ENCODE data around the gene HPGDS. TPM values are rescaled to one million over a fixed set of nuclear protein-coding genes. Genes with fewer than 3 reads are reported as not detected.
"Not testable (repeated sequence)": the region's sequence is repeated elsewhere in the genome, so short reads cannot be mapped to it uniquely, and the experiment has no call there.

Gene HPGDS
- polyA plus RNA-seq (2012; ENCODE audit: insufficient read depth, insufficient read length), result not detected

DNA sequence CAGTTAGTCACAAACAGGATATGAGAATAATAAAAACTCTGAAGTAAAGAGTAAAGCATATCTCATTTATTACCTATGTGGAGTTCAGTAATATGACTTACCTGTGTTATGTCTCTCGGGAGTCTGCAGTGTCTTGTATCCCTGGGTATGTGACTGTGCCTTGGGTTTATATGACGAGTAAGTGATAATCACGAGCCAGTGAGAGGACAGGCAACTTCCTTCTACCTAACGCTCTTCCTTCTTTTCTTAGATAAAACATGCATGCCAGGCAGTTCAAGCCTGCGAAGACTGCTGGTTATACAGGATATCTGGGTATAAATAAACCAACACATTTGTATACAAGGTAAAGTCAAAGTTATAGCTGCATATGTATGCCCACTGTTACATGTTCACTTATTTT, at the start of gene HPGDS:
HPGDS (minus strand) TSS at position 143 of the 400 bp plus-strand sequence. CDS start 8,207 bp downstream, outside the sequence.
- DNase-seq (ENCODE audit: low read depth, low spot score), result no peak
- no peak within 1 kb of the TSS for H3K4me3 ChIP-seq (ENCODE audit: low read length)

DNA sequence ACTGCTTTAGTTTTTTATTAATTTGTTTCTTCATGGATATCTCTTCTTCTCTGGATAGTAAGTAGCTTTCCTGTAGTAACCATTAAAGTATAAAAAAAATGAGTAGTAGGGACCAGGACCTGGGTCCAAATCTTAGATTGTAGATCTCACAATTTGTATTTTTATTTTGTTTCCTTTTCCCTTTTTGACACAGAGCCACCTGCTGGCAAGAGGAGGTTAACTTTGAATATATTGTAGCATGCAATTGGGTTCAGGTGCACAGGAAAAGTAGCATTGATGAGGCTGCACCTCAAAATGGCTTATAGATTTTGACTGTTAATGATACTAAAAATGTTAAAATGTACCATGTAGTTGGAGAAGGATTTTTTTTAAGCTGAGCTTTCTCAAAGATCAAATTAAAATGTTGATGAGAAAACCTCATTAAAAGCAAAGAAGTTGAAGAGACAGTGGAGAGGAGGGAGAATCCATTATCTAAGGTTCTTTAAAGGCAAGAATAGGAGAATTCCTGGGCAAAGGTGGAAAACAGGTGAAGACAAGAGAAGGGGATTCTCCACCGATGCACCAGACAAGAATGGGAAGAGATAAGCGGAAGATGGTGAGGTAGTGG, 48.3 kb upstream of the HPGDS start:
- H3K4me3 ChIP-seq (ENCODE audit: low read length), result no peak overlapping the region
- DNase-seq (ENCODE audit: low read depth, low spot score), result peak; percentile 10

DNA sequence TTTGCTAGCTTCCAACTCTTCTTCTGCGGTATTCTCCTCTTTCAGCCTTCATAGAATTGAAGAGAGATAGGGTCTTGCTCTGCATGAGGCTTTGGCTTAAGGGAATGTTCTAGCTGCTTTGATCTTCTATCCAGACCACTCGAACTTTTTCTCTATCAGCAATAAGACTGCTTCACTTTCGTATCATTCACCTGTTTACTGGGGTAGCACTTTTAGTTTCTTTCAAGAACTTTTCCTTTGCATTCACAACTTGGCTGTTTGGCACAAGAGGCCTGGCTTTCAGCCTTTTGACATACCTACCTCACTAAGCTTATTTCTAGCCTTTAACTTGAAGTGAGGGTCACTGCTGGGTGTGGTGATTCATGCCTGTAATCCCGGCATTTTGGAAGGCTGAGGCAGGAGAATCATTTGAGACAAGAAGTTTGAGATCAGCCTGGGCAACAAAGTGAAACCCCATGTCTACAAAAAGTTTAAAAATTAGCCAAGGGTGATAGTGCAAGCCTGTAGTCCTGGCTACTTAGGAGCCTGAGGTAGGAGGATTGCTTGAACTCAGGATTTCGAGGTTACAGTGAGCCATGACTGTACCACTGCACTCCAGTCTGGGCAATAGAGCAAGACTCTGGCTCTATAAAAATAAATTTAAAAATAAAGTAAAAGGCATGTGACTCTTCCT, 47.1 kb upstream of the HPGDS start:
- no peak for DNase-seq (ENCODE audit: low read depth, low spot score)
- H3K4me3 ChIP-seq (ENCODE audit: low read length), result no peak overlapping the region

DNA sequence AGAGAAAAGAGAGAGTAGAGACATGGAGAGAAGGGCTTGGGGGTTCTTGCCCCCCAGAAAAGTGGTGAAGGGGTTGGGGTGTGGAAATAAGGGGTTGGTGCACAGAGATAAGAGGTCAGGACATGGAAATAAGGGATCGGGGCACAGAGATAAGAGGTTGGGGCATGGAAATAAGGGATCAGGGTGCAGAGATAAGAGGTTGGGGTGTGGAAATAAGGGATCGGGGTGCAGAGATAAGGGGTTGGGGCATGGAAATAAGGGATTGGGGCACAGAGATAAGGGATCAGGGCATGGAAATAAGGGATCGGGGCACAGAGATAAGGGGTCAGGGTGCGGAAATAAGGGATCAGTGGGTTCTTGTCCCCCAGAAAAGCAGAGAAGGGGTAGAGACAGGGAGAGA, 45.3 kb upstream of the HPGDS start:
- not testable (repeated sequence) for DNase-seq (ENCODE audit: low read depth, low spot score); H3K4me3 ChIP-seq (ENCODE audit: low read length)

DNA sequence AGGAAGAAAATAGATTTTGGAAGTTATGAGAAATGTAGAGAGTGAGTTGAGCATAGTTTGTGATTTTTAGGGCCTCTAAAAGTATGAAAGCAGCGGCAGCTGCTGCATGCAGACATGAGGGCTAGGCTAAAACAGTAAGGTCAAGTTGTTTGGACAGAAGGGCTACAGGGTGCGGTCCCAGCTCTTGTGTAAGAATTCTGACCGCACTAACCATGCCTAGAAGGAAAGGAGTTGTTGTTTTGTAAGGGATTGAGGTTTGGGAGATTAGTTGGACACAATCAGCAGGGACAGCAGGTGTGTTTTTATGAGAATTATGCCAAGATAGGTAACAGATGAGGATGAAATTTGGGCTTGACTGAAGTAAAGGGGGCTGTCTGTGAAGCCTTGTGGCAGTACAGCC, 42.8 kb upstream of the HPGDS start:
- DNase-seq (ENCODE audit: low read depth, low spot score); H3K4me3 ChIP-seq (ENCODE audit: low read length): not testable (repeated sequence)

DNA sequence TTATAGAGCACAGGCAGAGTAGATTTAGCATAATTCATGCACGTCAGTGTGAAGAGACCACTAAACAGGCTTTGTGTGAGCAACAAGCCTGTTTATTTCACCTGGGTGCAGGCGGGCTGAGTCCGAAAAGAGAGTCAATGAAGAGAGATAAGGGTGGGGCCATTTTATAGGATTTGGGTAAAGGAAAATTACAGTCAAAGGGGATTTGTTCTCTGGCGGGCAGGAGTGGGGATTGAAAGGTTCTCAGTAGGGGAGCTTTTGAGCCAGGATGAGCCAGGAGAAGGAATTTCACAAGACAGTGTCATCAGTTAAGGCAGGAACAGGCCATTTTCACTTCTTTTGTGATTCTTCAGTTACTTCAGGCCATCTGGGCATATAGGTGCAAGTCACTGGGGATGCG, 40.3 kb upstream of the HPGDS start:
- not testable (repeated sequence) for H3K4me3 ChIP-seq (ENCODE audit: low read length); DNase-seq (ENCODE audit: low read depth, low spot score)

DNA sequence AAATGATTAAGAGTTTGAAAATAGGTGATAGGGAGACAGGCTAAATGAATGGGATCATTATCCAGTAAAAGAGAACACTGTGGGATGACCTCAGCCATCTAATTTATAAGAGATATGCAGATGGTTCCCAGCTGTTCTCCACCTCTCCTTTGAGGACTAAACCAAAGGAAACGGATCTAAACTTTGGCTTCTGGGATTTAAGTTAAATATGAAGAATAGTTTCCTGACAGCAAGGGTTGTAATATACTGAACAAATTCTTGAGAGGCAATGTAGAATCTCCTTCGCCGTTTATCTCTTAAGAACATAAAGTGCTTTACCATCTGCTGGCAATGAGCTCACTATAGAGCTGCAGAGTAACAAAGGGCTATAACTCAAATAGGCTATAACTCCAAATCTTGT, 35.4 kb upstream of the HPGDS start:
- no peak for DNase-seq (ENCODE audit: low read depth, low spot score)
- no peak overlapping the region for H3K4me3 ChIP-seq (ENCODE audit: low read length)

DNA sequence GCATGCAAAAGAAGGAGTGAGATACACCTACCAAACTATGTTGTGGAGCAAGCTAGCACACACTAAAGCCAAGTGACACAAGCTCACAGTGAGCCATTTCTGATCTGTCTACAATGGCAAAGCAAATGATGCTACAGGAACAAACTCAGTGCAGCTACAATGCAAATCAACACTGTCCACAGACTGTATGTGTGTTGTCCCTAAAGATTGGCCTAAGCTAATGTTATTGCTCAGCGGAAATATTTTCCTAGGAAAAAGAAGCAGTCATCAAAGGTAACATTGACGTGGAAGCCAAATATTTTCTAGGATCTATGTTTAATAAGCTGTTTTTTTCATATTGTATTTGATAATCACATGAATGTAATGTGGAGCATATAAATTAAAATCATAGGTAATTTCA, 34.7 kb upstream of the HPGDS start:
- DNase-seq (ENCODE audit: low read depth, low spot score), result no peak
- no peak overlapping the region for H3K4me3 ChIP-seq (ENCODE audit: low read length)

DNA sequence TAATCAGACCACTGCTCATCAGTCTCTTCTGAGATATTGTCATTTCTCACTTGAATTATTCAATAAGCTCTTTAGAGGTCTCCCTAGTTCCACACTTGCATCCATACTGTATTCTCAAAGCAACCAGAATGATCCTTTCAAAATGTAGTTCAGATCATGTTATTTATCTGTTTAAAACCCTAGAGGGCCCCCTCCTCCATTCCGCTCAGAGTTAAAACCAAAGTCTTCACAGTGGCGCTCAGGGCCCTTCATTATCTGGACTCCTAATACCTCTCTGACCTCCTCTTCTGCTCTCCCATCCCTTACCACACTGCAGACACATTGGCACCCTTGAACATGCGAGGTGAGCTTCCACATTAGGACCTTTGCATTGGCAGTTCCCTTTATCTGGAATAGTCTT, 32.7 kb upstream of the HPGDS start:
- no peak for DNase-seq (ENCODE audit: low read depth, low spot score)
- H3K4me3 ChIP-seq (ENCODE audit: low read length), result no peak overlapping the region

DNA sequence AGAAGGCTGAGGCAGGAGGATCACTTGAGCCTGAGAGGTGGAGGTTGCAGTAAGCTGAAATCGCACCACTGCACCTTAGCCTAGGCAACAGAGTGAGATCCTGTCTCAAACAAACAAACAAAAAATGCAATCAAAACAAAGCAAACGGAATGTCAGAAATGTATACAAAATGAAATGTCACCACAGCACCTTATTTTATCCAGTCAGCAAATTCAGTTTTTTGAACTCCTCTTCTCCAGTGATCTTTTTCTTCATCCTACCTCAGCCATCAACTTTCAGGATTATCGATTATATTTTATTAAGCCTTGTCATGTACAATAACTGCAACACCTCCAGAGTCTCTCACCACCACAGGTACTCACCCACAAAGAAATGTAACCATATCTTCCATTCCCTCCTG, 31.1 kb upstream of the HPGDS start:
- H3K4me3 ChIP-seq (ENCODE audit: low read length), result no peak overlapping the region
- no peak for DNase-seq (ENCODE audit: low read depth, low spot score)

DNA sequence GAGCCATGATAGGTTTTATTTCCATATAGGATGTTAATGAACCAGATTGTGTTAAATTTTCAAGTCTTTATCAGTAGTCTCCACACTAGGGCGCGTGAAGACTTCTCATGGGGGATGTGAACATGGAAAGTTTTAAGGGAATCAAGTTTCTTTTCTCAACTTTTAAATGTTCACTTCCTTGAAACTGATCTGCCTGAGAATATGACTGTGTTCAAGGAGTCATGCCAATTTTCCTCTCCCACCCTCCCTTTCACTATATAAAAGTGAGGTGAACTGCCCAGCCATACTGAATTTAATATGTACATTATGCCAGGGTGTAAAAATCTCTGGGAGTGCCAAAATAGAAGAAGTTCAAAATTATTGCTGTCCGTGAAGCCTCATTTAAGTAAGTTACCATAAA, 30.4 kb upstream of the HPGDS start:
- no peak overlapping the region for H3K4me3 ChIP-seq (ENCODE audit: low read length)
- no peak for DNase-seq (ENCODE audit: low read depth, low spot score)

DNA sequence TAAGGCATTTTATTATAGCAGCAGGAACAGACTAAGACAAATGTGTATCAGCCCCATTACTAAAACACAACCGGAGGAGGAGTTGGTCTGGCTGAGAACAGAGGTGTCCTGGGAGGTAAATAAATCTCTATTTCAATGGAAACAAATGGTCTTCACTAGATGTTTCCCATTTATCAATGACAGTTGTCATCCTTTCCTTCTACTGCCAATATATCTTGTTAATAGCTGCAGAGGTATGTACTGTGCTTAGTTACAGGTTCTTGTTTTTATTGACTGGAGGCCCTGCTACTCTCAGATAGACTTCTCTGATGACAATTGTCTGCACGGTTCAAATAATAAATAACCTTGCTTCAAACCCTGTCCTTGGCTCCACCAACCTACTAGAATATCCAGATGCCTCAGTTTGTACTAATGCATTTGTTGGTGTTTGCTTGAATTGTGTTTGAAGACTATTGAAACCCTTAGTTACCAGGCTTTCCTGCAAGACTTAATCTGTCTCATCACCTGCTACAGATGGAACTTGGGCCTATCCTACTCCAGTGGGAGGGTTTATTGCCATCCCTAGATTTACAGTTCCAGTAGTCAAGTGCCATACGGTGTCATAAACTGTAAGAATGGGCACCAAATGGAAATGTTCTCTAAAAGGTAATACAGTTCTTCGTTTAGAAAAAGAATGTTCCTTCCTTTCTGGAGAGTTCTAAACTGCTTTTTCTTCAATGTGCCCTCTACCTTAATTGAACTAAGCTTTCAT, 29.8 kb upstream of the HPGDS start:
- H3K4me3 ChIP-seq (ENCODE audit: low read length), result no peak overlapping the region
- DNase-seq (ENCODE audit: low read depth, low spot score), result no peak

DNA sequence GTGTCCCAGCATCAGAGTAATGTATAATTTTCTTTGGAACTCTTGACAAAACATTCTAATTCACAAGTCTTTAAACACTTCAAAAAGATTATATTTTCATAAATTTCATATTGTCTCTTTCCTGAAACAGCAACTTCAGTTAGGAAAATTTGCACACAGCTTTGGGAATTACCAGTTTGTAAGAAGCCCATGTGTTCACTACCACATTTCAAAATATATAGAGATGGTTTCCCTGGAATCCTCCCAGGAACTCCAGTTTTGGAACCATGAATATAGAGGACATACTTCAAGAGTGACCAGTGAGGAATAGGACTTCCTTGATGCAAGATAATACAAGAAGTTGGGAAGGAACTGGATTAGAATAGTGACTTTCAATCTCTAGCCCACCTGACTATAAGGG, 28.7 kb upstream of the HPGDS start:
- no peak overlapping the region for H3K4me3 ChIP-seq (ENCODE audit: low read length)
- DNase-seq (ENCODE audit: low read depth, low spot score), result no peak

DNA sequence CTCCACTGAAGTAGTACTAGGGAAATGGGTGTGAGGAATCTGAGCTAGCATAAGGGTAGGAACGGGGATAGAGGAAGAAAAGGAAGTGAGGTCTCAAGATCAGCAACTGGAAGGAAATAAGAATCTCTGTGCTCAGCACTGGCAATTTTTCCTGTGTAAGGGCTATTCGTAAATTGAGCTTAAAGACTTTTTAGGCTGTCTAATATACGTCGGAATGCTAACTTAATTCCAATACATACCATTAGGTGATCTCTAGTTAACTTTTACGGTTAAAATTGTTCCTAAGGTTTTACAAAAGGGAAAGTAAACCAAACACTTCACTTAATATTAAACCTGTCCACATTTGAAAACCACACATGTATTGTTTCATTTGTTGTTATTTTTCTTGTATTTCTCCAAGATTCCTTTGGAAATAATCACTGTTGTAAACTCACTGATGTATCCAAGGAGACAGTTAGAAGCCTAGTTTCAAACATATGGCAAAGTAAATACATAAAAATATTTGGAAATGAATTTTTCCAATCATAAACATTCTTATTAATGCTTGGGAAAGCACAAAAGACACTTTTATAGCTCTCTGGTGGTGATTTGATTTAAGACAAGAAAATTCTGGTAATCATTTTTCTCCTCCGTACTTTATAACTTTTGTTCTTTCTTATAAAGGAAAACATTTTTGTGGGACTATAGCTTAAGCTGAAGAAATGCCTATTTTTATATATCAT, 28.1 kb upstream of the HPGDS start:
- H3K4me3 ChIP-seq (ENCODE audit: low read length), result no peak overlapping the region
- no peak for DNase-seq (ENCODE audit: low read depth, low spot score)

DNA sequence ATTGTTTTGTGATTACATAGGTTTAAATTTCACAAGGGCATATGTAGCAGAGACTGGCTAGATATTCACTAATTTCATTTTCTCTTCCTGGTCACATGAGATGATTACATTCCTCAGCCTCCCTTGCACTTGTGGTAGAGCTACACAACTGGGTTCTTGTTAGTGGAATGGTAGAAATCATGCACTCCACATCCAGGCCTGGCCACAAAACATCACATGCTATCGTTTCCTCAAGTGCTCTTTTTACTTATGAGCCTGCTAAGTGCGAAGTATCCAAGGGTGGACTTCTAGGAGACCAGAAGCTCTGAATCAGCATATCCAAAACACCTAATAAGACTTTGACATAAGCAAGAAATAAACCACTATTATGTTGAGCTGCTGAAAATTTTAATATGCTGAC, 26.4 kb upstream of the HPGDS start:
- DNase-seq (ENCODE audit: low read depth, low spot score), result no peak
- H3K4me3 ChIP-seq (ENCODE audit: low read length), result no peak overlapping the region

DNA sequence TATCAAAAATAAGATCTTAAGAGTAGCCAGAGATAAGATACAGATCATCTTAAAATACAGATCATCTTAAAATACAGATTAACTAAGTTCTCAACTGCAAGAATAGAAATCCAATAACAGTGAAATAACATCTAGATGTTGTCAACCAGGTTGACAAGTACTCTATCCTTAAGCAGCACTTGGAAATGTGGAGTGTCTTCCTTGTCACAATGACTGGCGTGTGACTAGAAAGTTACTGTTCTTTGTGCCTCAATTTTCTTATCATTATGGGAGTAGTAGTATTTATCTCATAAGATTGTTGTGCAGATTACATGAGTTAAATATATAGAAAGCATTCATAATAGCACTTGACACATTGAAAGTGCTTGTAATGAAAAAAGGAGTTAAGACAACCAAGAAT, 25.8 kb upstream of the HPGDS start:
- DNase-seq (ENCODE audit: low read depth, low spot score), result no peak
- no peak overlapping the region for H3K4me3 ChIP-seq (ENCODE audit: low read length)

DNA sequence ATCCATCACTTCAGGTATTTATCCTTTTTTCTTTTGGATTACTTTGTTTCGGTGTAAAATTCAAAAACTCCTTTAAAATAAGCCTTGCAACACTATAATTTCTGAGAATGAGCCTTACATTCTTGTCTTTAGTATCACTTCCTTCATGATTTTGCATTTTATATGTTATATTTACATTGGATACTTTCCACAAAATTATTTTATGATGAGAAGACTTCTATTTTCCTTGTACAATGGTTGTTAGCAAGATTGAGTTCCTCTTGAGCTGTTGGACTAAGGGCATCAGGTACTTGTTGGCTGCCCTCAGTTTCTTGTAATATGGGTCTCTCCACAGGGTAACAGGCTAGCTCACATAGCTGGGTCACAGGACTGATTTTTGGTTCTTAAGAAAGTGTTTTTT, 22.7 kb upstream of the HPGDS start:
- no peak overlapping the region for H3K4me3 ChIP-seq (ENCODE audit: low read length)
- DNase-seq (ENCODE audit: low read depth, low spot score), result no peak

DNA sequence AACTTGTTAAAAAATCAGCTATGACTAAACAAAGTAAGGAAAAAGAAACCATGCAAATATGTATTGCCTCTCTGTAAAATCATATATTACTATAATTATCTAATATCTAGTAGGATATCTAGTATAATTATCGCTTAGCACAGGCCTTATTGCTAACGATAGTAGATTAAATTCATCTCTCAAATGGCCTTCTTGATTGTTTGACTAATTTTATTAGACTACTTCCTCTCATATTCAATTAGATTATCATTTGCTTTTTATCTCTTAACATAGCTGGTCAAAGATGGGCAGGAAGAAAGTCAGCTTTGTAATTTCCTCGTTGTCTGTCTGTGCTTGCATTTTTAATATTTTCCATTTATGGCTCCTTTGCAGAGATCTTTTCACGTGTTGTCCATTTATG, 21.9 kb upstream of the HPGDS start:
- no peak overlapping the region for H3K4me3 ChIP-seq (ENCODE audit: low read length)
- DNase-seq (ENCODE audit: low read depth, low spot score), result no peak

DNA sequence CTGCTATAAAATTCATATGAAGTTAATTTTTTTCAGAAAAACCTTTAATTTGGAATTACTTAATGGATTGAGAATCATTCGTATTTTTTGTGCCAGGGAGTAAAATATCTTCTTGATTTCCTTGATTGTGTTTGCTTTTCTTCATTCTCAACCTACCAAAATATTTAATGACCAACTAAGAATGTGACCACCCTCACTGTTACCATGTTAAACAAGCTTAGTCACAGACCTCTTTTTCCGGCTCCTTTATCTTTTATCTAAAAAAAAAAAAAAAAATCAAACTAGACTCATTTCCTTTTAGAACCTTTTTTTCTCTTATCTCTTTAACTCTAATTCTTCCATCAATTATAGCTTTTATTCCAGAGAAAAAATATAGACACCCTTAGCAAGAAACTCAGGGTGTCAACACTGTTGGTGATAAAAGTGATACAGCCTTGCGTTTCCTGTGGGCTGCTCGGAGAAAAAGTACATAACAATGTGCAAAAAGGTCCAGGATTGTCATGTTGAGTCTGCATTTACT, 20.6 kb upstream of the HPGDS start:
- no peak for DNase-seq (ENCODE audit: low read depth, low spot score)
- H3K4me3 ChIP-seq (ENCODE audit: low read length), result no peak overlapping the region

DNA sequence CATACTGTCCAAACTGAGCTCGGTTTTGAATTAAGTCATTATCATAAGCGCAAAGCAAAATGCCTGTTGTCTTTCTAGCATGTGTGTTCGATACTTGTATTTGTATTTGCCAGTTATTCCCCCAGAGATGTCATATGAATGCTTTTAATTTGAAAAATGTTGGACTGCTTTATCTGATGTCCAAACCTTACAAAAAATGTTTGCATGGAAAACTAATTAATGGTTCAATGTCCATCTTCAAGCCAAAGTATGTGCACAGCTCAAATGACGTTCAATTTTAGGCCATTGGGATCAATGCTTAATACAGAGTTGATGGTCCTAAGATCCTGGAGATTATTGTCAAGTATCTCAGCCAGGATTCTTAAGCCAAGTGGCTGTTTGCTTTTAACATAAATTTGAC, 17.2 kb upstream of the HPGDS start:
- DNase-seq (ENCODE audit: low read depth, low spot score), result no peak
- H3K4me3 ChIP-seq (ENCODE audit: low read length), result no peak overlapping the region
